GM12878 (cell line): ENCODE data around the gene GADD45A. TPM values are rescaled to one million over a fixed set of nuclear protein-coding genes. Genes with fewer than 3 reads are reported as not detected.

Source experiments
- ATAC-seq: fragments of 200-7000 bp; cut with Tn5 transposase; 3 replicates; pipeline ENCODE4 v1.9.1; 2020; ENCODE audit warnings: mild to moderate bottlenecking, moderate library complexity
- BruUV-seq: library from RNA; stranded (reverse); fragments of 400-500 nt; replicated peaks from 2 replicates; lab custom pipeline; 2021; lab: Mats Ljungman, UMichigan
- CTCF ChIA-PET: fragments of 300-600 bp; sonication (Branson Sonifier 250); formaldehyde crosslinking; extraction: SDS; loops from one replicate; lab custom pipeline; 2021; ENCODE audit warnings: inconsistent platforms; lab: Yijun Ruan, JAX
- POLR2A ChIA-PET: fragments of 350-600 bp; formaldehyde crosslinking; extraction: SDS; loops from one replicate; lab custom pipeline; 2021; ENCODE audit warnings: inconsistent platforms; lab: Charles Lee
- RAD21 ChIA-PET: fragments of 300-600 bp; sonication (Branson Sonifier 250); formaldehyde crosslinking; loops from one replicate; lab custom pipeline; 2023; ENCODE audit warnings: antibody characterized with exemption; ENCODE audit not compliant: unreplicated experiment; lab: Charles Lee
- SMC1A ChIA-PET: fragments of 300-600 bp; sonication (Branson Sonifier 250); formaldehyde crosslinking; loops from one replicate; lab custom pipeline; 2023; ENCODE audit not compliant: unreplicated experiment, uncharacterized antibody; lab: Charles Lee
- DNase-seq: peaks from one replicate; pipeline ENCODE4 v3.0.0-alpha.2; 2011; ENCODE audit warnings: low read depth, low spot score
- FAIRE-seq: peaks from 3 replicates; lab custom pipeline; 2011; peaks lifted over from hg19 to GRCh38; lab: Jason Lieb, UNC
- H2AFZ ChIP-seq: 2 replicates; pipeline ENCODE4 v1.6.0; 2011; ENCODE audit warnings: low read depth, low read length, control low read depth; ENCODE audit not compliant: control insufficient read depth
- H3K27ac ChIP-seq: 2 replicates; pipeline ENCODE4 v1.5.1; 2011; ENCODE audit warnings: control low read depth; ENCODE audit not compliant: control insufficient read depth, insufficient read depth
- H3K27me3 ChIP-seq, 2 experiments: replicated peaks in 1 of 2; 2 replicates each; pipeline versions ENCODE4 v1.6.0 to v1.6.1; 2011; ENCODE audit warnings: low read length in 1 of 2; ENCODE audit not compliant: control insufficient read depth in 2 of 2, insufficient read depth in 2 of 2
- H3K36me3 ChIP-seq, 2 experiments: 2 replicates each; pipeline ENCODE4 v1.5.1; 2011; ENCODE audit warnings: low read length in 1 of 2; ENCODE audit not compliant: control insufficient read depth in 2 of 2, insufficient read depth in 2 of 2
- H3K4me1 ChIP-seq: 2 replicates; pipeline ENCODE4 v1.6.1; 2011; ENCODE audit warnings: mild to moderate bottlenecking, low read length, moderate library complexity, mixed read lengths; ENCODE audit not compliant: control insufficient read depth, insufficient read depth
- H3K4me2 ChIP-seq: 2 replicates; pipeline ENCODE4 v1.6.0; 2011; ENCODE audit warnings: control low read depth; ENCODE audit not compliant: control insufficient read depth, insufficient read depth
- H3K4me3 ChIP-seq: fragments of 200-600 bp; sonication (generic); 2 replicates; pipeline ENCODE4 v1.5.1; 2016
- H3K79me2 ChIP-seq: 2 replicates; pipeline ENCODE4 v1.6.0; 2011; ENCODE audit warnings: low read length; ENCODE audit not compliant: control insufficient read depth, insufficient read depth
- H3K9ac ChIP-seq: 2 replicates; pipeline ENCODE4 v1.8.0; 2011; ENCODE audit warnings: low read length, control low read depth, mixed read lengths; ENCODE audit not compliant: control insufficient read depth, insufficient read depth
- H3K9me3 ChIP-seq: replicated peaks from 3 replicates; pipeline ENCODE4 v1.5.1; 2011; ENCODE audit warnings: mild to moderate bottlenecking, low read length; ENCODE audit not compliant: control insufficient read depth, insufficient read depth
- H4K20me1 ChIP-seq: 2 replicates; pipeline ENCODE4 v1.6.0; 2011; ENCODE audit not compliant: control insufficient read depth, insufficient read depth
- BMI1 ChIP-seq: fragments of 450-650 bp; IDR thresholded peaks from 2 replicates; pipeline ENCODE4 v1.6.1; 2016; ENCODE audit warnings: mild to moderate bottlenecking, moderate library complexity, borderline replicate concordance
- KLF5 ChIP-seq: fragments of 450-650 bp; IDR thresholded peaks from 2 replicates; pipeline ENCODE4 v1.6.1; 2014; ENCODE audit warnings: mild to moderate bottlenecking; ENCODE audit not compliant: partially characterized antibody
- POLR2AphosphoS2 ChIP-seq: IDR thresholded peaks from 2 replicates; pipeline ENCODE4 v1.6.1; 2011; ENCODE audit warnings: low read depth, mild to moderate bottlenecking, low read length, improper control_type of control experiment, moderate library complexity
- SUZ12 ChIP-seq: fragments of 200-600 bp; sonication (generic); IDR thresholded peaks from one replicate; pipeline ENCODE4 v1.6.1; 2018; ENCODE audit warnings: antibody characterized with exemption, mild to moderate bottlenecking; ENCODE audit not compliant: unreplicated experiment
- YY1 ChIP-seq: IDR thresholded peaks from 2 replicates; pipeline ENCODE4 v1.6.1; 2011; ENCODE audit warnings: low read depth, mild to moderate bottlenecking, low read length
- ZBTB33 ChIP-seq: fragments of 450-650 bp; IDR thresholded peaks from 2 replicates; pipeline ENCODE4 v1.6.1; 2017; ENCODE audit warnings: mild to moderate bottlenecking
- WGBS: methylation state at CpG from one replicate; pipeline ENCODE4 v1.1.6; 2016; ENCODE audit warnings: low lambda C conversion rate; ENCODE audit not compliant: insufficient replicate concordance, insufficient coverage; ENCODE audit errors: missing lambda C conversion rate; 5-methylcytosine and 5-hydroxymethylcytosine counted together
- in situ Hi-C: fragments of 300-500 bp; cut with MboI; formaldehyde crosslinking; loops from 9 replicates; pipeline ENCODE4 v1.14.3; 2018; ENCODE audit warnings: mixed read lengths
- intact Hi-C: fragments of 100-400 bp; cut with micrococcal nuclease; formaldehyde crosslinking; loops from one replicate; pipeline ENCODE4 v1.14.2; 2022; ENCODE audit not compliant: unreplicated experiment
- polyA plus RNA-seq, 11 experiments: library from polyadenylated mRNA; depleted of rRNA in 4 of 11; unstranded in 6 of 11; stranded (reverse) in 5 of 11; fragments of >200 nt; fragmentation: Nextera tagmentation in 4 of 11; fragmentation: Illumina TruSeq in 1 of 11; extraction: Ambion mirVana in 4 of 11; extraction: Trizol in 1 of 11; gene quantifications; 1 replicate in 1 of 11; 2 replicates in 10 of 11; pipeline versions ENCODE4 v1.2.1 to v1.2.3, GENCODE V29; 2011 to 2016; ENCODE audit warnings: inconsistent platforms in 2 of 11, missing spikeins in 2 of 11, low read depth in 1 of 11
- total RNA-seq, 4 experiments: library from RNA; depleted of rRNA in 3 of 4; stranded (reverse); fragments of >200 nt in 3 of 4; fragmentation: Illumina TruSeq in 1 of 4; extraction: Trizol in 1 of 4; gene quantifications; 2 replicates each; pipeline versions ENCODE4 v1.2.1 to v1.2.3, GENCODE V29; 2013 to 2021
- TF ChIP-seq, protein P1 (sequence below): IDR thresholded peaks from 2 replicates; pipeline ENCODE4 v1.6.1; 2011; ENCODE audit warnings: borderline replicate concordance, low read depth, mild to moderate bottlenecking, moderate library complexity, mixed read lengths, low read length; ENCODE audit not compliant: insufficient read depth; ENCODE audit errors: extremely low read length

Gene GADD45A
- total and polyA plus RNA-seq, 10 of the 15 experiments (the other 5 are each of a cell fraction or from before 2014, with no cell fraction given), result 4.7 to 48.9 (median 18.5) TPM

- no peak for DNase-seq
- Histone ChIP-seq H3K36me3 (no peaks in the 10 kb centered on the region), H3K4me3 (no peak overlapping the region), H3K4me2 (no peak overlapping the region), H3K79me2 (no peaks in the 10 kb centered on the region), H3K4me1 (no peaks in the 10 kb centered on the region), H2AFZ (peak overlapping the region; percentile 58), H4K20me1 (no peaks in the 10 kb centered on the region), H3K27ac (no peak overlapping the region), H3K27me3 (no peaks in the 10 kb centered on the region), H3K9ac (no peak overlapping the region), H3K9me3 (no peaks in the 10 kb centered on the region)
- ChIA-PET SMC1A (interaction anchor here (0.7 to 2.4 kb wide), 16 partner anchors 8 to 150 kb away, joined by 3 to 11 read pairs (median 4); no protein-coding TSS in a partner anchor), POLR2A (interaction anchor here (0.8 to 1.7 kb wide), 5 partner anchors 10 to 49 kb away, joined by 3 to 4 read pairs (median 3); no protein-coding TSS in a partner anchor), RAD21 (interaction anchor here (0.9 to 2.1 kb wide), 8 partner anchors 17 to 175 kb away, joined by 3 to 18 read pairs (median 4); no protein-coding TSS in a partner anchor), CTCF (interaction anchor here (0.9 to 1.8 kb wide), 4 partner anchors 13 to 150 kb away, joined by 3 to 12 read pairs (median 4); no protein-coding TSS in a partner anchor)
- in situ Hi-C loops, result no loop called here
- ATAC-seq, result no peak
- intact Hi-C loops, result no loop called here
- 28% methylated on average over 7 of the region's 7 CpGs for WGBS
- TF ChIP-seq ZBTB33 (no peak), YY1 (no peak), KLF5 (no peak), POLR2AphosphoS2 (no peak), SUZ12 (no peak), BMI1 (no peak)
- TF ChIP-seq, protein P1, sequence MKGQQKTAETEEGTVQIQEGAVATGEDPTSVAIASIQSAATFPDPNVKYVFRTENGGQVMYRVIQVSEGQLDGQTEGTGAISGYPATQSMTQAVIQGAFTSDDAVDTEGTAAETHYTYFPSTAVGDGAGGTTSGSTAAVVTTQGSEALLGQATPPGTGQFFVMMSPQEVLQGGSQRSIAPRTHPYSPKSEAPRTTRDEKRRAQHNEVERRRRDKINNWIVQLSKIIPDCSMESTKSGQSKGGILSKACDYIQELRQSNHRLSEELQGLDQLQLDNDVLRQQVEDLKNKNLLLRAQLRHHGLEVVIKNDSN, result no peak
- FAIRE-seq, result no peak
- no TSS peak for BruUV-seq
Measured at GRCh38 chr1:67711158-67711854, 26.3 kb downstream of the GADD45A start.
